Measurements from ENCODE around the gene SCARF2.

GRCh38 chr22:20423906-20424551 is 13.6 kb downstream of the SCARF2 start:
- TF ChIP-seq REST (IDR thresholded peaks at IDR 0.05; ENCODE audit: insufficient read depth in 1 of 2, low read depth in 2 of 2, low read length in 2 of 2), result no peak
- no peak for TF ChIP-seq POLR2AphosphoS5 (IDR thresholded peaks at IDR 0.05; ENCODE audit: low read depth, low read length)
